ENCODE measurements around the gene ATP2A2.

The ATP2A2 gene

GRCh38 chr12:110311903-110312302, 30.9 kb downstream of the ATP2A2 start:
- no peak for DNase-seq (ENCODE audit: low read depth, low spot score)
- TF ChIP-seq, protein P1, sequence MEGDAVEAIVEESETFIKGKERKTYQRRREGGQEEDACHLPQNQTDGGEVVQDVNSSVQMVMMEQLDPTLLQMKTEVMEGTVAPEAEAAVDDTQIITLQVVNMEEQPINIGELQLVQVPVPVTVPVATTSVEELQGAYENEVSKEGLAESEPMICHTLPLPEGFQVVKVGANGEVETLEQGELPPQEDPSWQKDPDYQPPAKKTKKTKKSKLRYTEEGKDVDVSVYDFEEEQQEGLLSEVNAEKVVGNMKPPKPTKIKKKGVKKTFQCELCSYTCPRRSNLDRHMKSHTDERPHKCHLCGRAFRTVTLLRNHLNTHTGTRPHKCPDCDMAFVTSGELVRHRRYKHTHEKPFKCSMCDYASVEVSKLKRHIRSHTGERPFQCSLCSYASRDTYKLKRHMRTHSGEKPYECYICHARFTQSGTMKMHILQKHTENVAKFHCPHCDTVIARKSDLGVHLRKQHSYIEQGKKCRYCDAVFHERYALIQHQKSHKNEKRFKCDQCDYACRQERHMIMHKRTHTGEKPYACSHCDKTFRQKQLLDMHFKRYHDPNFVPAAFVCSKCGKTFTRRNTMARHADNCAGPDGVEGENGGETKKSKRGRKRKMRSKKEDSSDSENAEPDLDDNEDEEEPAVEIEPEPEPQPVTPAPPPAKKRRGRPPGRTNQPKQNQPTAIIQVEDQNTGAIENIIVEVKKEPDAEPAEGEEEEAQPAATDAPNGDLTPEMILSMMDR (IDR thresholded peaks at IDR 0.05; ENCODE audit: low read depth, low read length), result no peak
- H3K4me3 ChIP-seq (ENCODE audit: low read depth, low read length), result no peak overlapping the region
- in situ Hi-C loops (cut with HindIII; ENCODE audit: low sequenced_read_pairs), result no loop called here

GRCh38 chr12:110312581-110313360, 31.7 kb downstream of the ATP2A2 start:
- DNase-seq (ENCODE audit: low read depth, low spot score), result peak; percentile 44
- in situ Hi-C loops (cut with HindIII; ENCODE audit: low sequenced_read_pairs), result no loop called here
- no peak overlapping the region for H3K4me3 ChIP-seq (ENCODE audit: low read depth, low read length)

GRCh38 chr12:110314308-110314707, 33.3 kb downstream of the ATP2A2 start:
- in situ Hi-C loops (cut with HindIII; ENCODE audit: low sequenced_read_pairs), result no loop called here
- peak; percentile 72 for DNase-seq (ENCODE audit: low read depth, low spot score)
- TF ChIP-seq, protein P1 (IDR thresholded peaks at IDR 0.05; ENCODE audit: low read depth, low read length), result no peak
- no peak overlapping the region for H3K4me3 ChIP-seq (ENCODE audit: low read depth, low read length)

More at GRCh38 chr12:110312581-110313360, 31.7 kb downstream of the ATP2A2 start:
- TF ChIP-seq, protein P1 (IDR thresholded peaks at IDR 0.05; ENCODE audit: low read depth, low read length), result no peak

DNA sequence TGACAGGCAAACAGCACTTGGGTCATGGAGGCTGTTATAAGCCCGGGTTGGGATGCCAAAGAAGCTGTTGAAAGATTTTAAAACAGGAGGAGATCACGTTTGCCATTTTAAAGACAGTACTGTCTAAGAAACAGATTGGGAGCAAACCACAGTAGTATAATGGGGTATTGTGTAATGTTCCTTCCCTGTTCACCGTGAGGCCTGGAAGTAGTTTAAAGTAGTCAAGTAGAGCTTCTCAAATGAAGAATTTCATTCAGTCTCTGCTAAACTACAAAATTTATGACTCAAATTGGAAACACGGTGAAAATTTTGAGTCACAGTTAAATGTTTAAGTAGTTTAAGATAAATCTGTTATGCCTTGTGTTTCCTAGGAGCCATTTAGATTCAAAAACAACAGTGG, 35.8 kb downstream of the ATP2A2 start:
- DNase-seq (ENCODE audit: low read depth, low spot score), result peak; percentile 77
- in situ Hi-C loops (cut with HindIII; ENCODE audit: low sequenced_read_pairs), result no loop called here
- H3K4me3 ChIP-seq (ENCODE audit: low read depth, low read length), result no peak overlapping the region
- TF ChIP-seq, protein P1 (IDR thresholded peaks at IDR 0.05; ENCODE audit: low read depth, low read length), result no peak

GRCh38 chr12:110317911-110318310, 36.9 kb downstream of the ATP2A2 start:
- DNase-seq (ENCODE audit: low read depth, low spot score), result peak; percentile 56
- in situ Hi-C loops (cut with HindIII; ENCODE audit: low sequenced_read_pairs), result no loop called here
- TF ChIP-seq, protein P1 (IDR thresholded peaks at IDR 0.05; ENCODE audit: low read depth, low read length), result no peak
- H3K4me3 ChIP-seq (ENCODE audit: low read depth, low read length), result no peak overlapping the region

GRCh38 chr12:110320550-110320949, 39.5 kb downstream of the ATP2A2 start:
- TF ChIP-seq, protein P1 (IDR thresholded peaks at IDR 0.05; ENCODE audit: low read depth, low read length), result no peak
- H3K4me3 ChIP-seq (ENCODE audit: low read depth, low read length), result no peak overlapping the region
- DNase-seq (ENCODE audit: low read depth, low spot score), result no peak
- in situ Hi-C loops (cut with HindIII; ENCODE audit: low sequenced_read_pairs), result no loop called here

Measured in astrocyte of the spinal cord (primary cell).